Pulmonary artery endothelial cell (primary cell): ENCODE results near the gene GLG1. TPM values are rescaled to one million over a fixed set of nuclear protein-coding genes. Genes with fewer than 3 reads are reported as not detected.

Experiments used
- DNase-seq: peaks from one replicate; pipeline ENCODE4 v3.0.0-alpha.2; 2011; ENCODE audit warnings: low read depth, low spot score
- total RNA-seq: library from RNA; depleted of rRNA; stranded (reverse); fragments of >200 nt; gene quantifications from 2 replicates; pipeline ENCODE4 v1.2.3, GENCODE V29; 2014

The GLG1 gene
- total RNA-seq, 1 donor from 2014 or later: 112 TPM

DNA sequence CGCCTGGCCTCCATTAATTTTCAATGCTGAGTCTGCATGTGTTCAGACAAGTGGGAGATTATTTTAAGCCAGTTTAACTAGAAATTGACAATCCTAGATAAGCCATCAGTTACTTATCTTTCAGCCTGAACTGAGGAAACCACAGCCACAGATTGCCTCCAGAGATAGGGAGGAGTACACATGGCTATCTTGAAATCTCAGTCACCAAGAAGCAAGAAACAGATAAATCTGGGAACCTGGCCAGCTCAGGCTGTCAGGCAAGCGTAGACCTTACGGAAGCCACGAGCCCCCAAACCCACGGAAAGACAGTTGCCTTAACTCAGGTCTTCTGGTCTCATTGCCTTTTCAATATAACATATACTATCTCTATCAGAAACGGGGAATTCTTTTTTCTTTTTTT lies 2.0 kb upstream of the GLG1 start:
- no peak for DNase-seq

DNA sequence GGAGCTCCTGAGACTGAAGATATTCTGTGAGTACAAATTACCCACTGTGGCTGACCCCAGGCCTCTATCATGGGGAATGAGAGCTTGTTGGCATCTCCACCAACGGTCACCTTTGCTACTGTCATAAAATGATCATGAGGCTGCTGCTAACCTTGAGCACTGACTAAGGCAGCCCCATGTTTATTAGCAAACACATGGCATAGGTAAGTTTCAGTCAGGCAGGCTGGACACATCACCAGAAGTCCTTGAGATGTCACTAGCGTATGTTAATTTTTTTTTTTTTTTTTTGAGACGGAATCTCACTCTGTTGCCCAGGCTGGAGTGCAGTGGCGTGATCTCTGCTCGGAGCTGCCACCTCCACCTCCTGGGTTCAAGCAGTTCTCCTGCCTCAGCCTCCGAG lies 1.5 kb upstream of the GLG1 start:
- DNase-seq: no peak

DNA sequence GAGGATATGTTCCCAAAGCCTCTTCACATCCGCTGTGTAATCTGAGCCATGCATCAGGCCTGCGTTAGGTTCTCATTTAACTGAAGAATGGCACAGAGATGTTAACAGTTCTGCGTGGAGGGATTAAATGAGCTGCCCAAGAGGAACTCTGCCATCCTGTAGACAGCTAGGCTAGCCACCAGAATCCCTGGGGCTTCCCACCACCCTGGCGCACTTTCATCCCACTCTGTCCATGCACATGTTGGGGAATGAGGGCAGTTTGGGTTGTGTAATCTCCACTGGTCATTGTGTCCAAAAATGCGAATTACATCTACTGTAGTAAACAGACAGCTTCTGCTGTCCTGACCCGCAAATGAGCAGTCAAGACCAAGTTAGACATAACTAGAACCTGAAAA lies 1.0 kb upstream of the GLG1 start:
- DNase-seq: no peak

DNA sequence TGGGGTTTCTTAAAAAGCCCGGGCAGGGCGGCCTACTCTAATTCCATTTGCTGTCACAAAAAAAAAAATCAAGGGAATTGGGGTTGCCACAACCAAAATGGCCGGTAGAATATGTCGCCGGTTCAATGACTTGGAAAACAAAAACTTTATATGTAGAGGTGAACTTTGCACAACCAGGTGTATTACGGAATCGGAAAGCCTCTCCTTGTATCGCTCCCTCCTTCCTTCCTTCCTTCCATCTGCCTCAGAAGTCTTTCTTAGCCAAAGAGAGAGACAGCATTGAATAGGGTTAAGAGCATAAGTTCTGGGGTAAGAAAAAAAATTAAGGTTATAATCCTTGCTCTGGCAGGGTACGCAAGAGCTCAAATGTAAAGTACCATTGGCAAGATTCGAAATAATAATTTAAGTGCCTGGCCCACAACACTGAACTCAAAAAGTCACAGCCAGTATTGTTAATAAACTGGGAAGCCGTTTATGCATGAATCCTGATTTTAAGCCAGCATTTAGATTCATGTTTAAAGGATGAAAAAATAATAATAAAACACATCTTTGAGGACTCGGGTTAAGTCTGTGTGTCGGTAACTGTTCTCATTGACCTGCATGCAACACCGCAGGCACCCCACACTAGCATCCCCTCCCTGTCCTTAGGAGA lies 522 bp upstream of the GLG1 start:
- no peak for DNase-seq

DNA sequence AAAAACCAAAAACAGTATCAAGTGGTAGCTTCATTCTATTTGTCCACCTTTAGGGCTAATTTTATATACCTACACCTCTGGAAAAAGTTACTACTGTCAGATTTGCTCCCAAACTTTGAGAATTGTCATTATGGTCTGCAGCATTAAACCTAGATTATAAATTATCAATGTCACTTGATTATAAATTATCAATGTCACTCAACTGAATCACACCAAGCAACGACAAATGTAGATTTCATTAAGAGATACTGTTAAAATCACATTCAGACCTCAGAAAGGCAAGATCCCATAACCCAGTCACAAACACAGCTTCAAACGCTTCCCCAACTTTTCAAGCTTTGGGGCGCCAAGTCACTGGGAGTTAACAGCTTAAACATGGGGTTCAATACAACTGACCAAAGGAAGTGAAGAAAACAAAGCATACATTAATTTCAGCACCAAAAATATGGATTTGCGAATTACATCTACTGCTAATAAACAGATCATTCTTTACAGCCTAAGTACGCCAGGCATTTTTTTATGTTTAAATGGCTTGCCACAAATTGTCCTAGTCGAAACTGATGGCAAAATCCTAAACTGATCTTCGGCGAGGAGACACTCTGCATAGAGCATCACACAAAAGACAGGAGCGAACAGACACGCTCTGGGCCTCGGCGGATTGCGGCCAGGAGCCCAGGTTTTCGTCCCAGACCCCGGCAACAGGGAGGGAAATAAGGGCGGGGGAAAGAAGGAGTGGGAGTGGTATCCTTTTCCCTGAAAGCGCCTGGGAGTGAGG lies 981 bp downstream of the GLG1 start:
- no peak for DNase-seq

DNA sequence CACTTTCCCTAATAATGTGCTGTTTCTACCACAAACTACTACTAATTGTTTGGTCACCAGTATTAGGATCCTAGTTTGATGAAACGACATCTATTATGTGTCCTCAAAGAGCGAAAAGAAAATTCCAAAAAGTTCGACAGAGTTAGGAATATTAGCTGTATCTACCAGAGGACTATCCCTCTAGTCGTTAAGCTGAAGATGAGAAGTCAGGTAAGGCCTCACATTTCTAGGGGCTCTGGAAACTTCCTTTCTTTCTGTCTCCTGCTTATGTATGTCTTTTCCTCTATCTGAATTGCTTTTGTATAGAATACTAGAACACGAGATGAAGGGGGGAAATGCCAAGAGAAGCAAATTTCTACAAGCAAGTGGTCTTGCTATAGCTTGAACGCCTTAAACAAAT lies 1.6 kb downstream of the GLG1 start:
- no peak for DNase-seq

DNA sequence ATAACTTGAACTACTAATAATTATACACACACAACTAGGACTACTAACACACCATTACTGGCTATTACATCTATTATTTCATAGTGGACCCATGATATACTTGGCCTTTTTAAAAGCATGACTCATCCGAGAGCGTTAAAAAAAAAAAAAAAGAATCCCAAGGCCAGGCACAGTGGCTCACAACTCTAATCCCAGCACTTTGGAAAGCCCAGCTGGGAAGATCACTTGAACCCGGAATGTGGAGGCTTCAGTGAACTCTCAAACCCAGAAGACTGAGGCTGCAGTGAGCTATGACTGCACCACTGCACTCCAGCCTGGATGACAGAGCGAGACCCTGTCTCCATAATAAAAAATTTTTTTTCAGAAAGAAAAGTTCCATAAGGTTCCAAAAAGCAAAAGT lies 3.1 kb downstream of the GLG1 start:
- DNase-seq: no peak

DNA sequence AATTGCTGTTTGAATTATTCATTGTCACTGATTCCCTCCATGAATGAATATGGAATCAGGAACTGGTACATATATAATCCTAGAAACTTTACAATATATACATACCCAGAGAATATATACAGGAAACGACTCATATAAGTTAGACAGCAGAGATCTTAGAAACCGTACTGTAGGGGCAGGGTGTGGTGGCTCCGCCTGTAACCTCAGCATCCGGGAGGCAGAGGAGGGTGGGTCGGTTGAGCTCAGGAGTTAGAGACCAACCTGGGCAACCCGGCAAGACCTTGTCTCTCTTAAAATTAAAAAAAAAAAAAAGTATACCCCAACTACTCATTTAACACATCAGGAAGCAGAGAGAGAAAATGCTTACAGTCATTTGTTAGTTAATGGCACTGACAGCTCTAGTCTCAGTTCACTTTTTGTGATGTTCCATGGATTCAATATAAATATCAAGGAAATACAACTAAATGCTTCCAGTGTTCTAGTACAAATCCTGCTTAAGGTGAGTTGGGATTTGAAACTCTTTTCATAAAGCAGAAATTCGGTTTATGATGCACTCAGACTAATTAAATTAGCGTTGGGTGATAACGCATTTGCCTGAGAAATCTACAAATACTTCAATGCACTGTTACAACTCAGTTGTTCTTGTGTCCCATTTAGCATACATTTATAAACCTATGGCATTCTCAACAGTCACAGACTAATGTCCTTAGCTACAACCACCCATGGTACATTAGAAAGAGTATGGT lies 5.6 kb downstream of the GLG1 start:
- DNase-seq: no peak

DNA sequence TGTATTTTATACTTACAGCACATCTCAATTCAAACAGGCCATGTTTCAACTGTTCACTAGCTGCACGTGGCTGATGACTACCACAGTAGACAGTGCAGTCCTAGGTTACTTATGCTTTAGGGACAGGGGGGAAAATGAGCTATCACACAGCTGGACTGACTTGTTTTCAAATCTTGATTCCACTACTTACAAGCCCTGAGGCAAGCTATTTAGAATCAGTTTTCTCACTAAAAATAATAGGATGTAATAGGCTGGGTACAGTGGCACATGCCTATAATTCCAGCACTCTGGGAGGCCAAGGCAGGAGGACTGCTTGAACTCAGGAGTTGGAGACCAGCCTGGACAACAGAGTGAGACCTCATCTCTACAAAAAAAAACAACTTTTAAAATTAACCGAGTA lies 10.3 kb downstream of the GLG1 start:
- DNase-seq: no peak

DNA sequence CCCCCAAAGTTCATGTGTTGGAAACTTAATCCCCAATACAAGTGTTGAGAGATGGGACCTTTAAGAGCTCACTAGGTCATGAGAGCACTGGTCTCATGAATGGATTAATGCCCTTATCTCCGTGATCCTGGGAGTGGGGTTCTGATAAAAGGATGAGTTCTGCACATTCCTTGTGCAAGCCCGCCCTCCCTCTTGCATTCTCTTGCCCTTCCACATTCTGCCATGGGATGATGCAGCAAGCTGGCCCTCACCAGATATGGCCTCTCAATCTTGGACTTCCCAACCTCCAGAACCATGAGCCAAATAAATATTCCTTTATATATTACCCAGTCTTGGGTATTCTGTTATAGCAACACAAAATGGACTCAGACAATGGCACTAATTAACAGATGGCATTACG lies 14.1 kb downstream of the GLG1 start:
- DNase-seq: no peak

DNA sequence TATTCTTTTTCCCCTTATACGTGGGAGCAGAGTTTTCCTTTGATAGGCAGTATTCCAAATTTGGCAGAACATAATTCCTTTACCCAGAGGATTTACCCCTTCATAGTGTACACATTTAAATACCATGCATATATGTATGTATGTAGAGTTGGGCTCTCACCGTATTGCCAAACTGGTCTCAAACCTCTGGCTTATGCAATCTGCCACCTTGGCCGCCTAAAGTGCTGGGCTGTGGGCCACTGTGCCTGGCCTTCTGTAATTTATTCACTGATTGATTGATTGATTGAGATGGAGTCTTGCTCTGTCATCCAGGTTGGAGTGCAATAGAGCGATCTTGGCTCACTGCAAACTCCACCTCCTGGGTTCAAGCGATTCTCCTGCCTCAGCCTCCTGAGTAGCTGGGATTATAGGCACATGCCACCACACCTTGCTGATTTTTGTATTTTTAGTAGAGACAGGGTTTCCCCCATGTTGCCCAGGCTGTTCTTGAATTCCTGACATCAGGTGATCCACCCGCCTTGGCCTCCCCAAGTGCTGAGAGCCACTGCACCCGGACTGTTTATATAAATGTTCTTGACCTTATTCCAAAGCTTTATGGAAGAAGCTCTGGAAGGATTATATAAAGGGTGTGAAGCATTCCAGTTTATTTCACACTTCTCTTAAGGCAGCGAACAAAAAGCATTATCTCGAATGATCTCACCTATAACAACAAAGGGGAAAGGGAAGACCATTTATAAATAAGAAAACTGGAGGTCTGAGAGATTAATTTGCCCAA lies 14.9 kb downstream of the GLG1 start:
- no peak for DNase-seq

DNA sequence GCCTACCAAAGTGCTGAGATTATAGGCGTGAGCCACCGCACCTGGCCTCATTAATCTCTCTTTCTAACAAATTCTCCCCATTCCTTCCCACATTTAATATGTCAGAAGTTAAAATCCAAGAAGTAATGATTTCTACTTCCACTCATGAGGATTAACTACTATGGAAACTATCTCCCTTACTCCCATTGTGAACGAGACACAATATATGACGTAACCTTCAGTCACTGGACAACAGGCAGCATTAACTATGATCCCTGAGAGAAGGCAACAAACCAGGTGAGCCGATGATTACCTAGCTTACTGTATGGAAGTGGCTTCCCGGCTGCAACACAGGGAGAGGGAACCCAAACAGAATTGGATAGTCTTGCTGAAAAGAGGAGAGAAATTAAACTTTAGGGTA lies 20.0 kb downstream of the GLG1 start:
- DNase-seq: no peak

DNA sequence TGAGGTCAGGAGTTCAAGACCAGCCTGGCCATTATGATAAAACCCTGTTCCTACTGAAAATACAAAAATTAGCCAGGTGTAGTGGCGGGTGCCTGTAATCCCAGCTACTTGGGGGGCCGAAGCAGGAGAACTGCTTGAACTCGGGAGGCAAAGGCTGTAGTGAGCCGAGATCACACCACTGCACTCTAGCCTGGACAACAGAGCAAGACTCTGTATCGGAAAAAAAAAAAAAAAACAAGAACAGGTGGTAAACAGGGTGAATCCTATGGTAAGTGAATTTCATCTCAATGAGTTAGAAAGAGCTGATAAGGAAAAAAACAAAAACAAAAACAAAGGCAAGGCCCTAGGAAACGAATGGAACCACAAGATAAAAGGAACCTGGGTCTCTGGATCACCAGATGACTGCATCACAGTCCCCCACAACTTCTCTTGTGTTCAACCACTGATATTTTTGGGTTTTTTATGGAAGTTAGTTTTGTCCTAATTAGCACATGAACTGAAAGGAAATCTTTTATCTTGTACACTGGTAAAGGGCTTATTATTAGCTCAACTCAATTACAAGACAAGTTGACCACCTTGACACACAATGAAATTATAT lies 21.0 kb downstream of the GLG1 start:
- DNase-seq: no peak

DNA sequence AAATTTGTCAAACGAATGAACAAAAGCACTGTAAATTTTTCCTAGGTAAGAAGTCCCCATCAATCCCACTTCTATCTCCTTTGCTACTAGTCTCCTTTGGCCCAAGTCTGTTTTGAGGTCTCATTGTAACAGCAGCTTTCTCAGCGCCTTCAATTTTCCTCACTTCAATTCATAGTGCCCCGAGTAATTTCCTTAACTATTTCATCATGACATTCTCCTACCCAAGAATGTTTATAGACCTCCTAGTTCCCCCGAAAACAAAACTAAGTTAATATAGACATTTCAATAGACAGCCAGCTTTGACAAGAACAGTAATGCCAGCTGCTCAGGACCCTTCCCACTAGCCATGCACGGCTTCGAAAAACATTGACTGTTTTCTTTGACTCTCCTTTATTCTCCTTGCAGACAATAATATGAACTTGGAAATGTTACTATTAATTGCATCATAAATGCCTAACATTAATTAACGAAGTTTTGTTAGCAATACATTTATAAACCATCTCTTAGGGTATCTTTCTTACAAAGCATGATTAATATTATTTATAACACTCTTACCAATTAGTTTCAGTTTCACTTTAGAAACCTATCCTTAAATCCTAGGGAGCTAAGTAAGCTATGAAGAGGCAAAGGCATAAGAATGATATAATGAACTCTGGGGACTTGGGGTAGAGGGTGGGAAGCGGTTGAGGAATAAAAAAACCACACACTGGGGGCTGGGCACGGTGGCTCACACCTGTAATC lies 22.8 kb downstream of the GLG1 start:
- no peak for DNase-seq

DNA sequence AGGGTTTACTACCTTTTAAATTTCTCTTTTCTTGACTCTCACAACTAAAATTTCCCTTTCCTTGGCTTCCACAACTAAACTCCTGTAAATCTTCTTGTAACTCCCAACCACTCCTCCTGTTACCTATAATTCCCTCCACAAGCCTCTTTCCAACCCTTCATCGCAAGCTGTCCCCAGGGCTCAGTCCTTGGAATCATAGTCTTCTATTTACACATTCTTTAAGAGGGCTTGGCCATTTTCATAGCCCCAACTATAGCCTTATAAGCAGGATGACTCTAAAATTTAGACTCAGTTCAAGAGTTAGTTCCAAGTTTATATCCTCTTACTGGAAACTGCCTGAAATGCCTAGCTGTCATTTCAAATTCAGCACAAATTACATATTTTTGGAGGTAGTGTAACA lies 23.9 kb downstream of the GLG1 start:
- no peak for DNase-seq

DNA sequence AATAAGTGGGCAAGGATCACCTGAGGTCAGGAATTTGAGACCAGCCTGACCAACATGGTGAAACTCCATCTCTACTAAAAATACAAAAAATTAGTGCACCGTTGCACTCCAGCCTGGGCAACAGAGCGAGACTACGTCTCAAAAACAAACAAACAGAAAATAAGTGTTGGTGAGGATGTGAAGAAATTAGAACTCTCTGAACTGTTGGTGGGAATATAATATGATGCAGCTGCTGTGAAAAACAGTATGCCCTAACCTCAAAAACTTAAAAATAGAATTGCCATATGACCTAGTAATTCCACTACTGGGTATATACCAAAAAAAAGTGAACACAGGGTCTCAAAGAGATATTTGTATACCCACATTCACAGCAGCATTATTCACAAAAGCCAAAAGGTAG lies 26.1 kb downstream of the GLG1 start:
- DNase-seq: no peak

DNA sequence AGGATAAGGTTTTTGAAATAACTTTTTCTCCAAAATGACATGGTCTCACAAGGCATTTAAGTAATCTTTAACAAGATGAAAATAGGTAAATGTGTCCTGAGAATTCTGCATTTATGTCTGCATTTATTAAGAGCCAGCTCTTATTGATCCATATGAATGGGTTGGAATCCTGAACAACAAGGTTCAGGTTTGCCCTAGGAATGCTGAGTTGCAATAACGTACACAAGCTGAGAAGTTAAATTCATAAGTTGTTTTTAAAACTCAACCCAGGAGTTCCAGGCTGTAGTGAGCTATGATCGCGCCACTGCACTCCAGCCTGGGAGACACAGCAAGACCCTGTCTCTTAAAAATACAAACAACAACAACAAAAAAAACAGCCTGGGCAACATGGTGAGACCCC lies 28.1 kb downstream of the GLG1 start:
- no peak for DNase-seq

DNA sequence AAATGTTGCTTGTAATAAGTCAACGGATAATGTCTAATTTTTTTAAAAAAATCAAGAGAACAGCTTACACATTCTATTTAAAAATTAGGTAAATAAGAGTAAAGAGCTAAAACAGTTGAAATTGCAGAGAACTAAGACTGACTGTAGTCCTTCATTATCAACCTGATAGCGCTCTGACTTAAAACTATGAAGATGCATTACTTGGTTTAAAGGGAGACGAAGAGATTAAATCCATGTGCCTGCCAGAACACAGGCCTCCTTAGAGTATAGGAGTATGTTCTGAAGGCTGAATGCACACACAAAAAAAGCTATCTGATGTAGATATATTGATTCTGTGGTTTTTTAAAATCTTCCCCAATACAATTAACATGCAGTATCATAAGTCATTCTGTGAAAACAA lies 28.5 kb downstream of the GLG1 start:
- no peak for DNase-seq

DNA sequence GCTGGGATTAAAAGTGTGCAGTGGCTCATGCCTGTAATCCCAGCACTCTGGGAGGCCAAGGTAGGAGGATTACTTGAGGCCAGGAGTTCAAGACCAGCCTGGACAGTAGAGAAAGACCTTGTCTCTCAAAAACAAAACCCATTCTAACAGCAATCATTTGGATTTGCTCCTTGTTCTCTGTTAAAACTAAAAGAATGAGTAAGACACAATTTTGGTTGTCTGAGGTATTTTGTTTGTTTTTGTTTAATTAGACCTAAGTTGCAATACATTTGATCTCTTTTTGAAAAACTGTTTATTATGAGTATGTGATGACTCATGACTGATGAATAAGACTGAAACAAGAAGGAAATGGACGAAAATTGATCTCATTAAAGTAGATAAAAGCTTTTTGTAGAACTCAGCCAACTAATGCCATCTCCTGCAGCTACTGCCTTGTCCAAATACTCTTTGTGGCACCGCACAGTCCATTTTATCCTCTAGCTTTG lies 29.0 kb downstream of the GLG1 start:
- no peak for DNase-seq

DNA sequence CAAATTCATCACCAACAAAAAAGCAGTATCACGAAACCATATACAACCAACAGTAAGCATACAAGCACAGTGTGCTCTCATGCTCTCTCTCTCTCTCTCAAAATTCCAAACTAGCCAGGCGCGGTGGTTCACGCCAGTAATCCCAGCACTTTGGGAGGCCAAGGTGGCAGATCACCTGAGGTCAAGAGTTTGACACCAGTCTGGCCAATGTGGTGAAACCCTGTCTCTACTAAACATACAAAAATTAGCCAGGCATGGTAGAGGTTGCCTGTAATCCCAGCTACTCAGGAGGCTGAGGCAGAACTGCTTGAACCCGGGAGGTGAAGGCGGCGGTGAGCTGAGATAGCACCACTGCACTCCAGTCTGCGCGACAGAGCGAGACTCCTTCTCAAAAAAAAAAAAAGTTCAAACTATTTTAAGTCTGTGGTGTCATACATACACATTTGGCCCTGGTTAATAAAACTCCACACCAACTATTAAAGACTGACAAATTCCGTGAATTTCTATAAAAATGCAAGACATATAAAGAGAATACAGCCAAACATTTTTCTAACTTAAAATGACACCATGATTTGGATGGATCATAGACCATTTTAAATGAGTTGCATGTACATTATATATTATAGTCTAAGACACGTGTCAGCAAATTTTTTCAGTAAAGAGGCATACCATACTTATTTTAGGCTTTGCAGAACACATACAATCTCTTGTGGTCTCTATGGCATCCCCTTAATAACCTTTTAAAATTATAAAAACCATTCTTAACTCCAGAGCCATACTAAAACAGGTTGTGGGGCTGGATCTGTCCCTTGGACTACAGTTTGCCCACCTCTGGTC lies 30.9 kb downstream of the GLG1 start:
- DNase-seq: no peak
